Suprapubic skin (tissue), 4 donors: ENCODE measurements around the gene GPR132. TPM values are rescaled to one million over a fixed set of nuclear protein-coding genes. Genes with fewer than 3 reads are reported as not detected.
"Not testable (repeated sequence)": the region's sequence is repeated elsewhere in the genome, so short reads cannot be mapped to it uniquely, and the experiment has no call there.

Source experiments
- DNase-seq, 2 donors: peaks; one replicate each; pipeline ENCODE4 v3.0.0-alpha.2; 2019; ENCODE audit warnings: low spot score in 2 of 2
- H3K27ac ChIP-seq: fragments of 200-600 bp; sonication (generic); one replicate; pipeline ENCODE4 v1.5.1; 2019
- H3K27me3 ChIP-seq: fragments of 200-600 bp; sonication (generic); one replicate; pipeline ENCODE4 v1.5.1; 2019
- H3K36me3 ChIP-seq: fragments of 200-600 bp; sonication (generic); one replicate; pipeline ENCODE4 v1.5.1; 2019
- H3K4me1 ChIP-seq: fragments of 200-600 bp; sonication (generic); one replicate; pipeline ENCODE4 v1.5.1; 2019
- H3K4me3 ChIP-seq: fragments of 200-600 bp; sonication (generic); one replicate; pipeline ENCODE4 v1.5.1; 2019; ENCODE audit warnings: mild to moderate bottlenecking
- H3K9me3 ChIP-seq: fragments of 200-600 bp; sonication (generic); one replicate; pipeline ENCODE4 v1.5.1; 2019
- CTCF ChIP-seq, 2 donors: fragments of 200-600 bp in 1 of 2; fragments of 450-650 bp in 1 of 2; sonication (generic) in 1 of 2; IDR thresholded peaks; one replicate each; pipeline ENCODE4 v1.5.1; 2016 to 2019; ENCODE audit warnings: antibody characterized with exemption in 2 of 2, mild to moderate bottlenecking in 1 of 2, moderate library complexity in 1 of 2
- EP300 ChIP-seq: sonication (generic); formaldehyde crosslinking; IDR thresholded peaks from one replicate; pipeline ENCODE4 v1.6.1; 2017; ENCODE audit warnings: antibody characterized with exemption
- POLR2A ChIP-seq, 2 donors: fragments of 450-650 bp; IDR thresholded peaks; one replicate each; pipeline ENCODE4 v1.6.1; 2017; ENCODE audit warnings: antibody characterized with exemption in 2 of 2, mild to moderate bottlenecking in 2 of 2, moderate library complexity in 2 of 2
- POLR2AphosphoS5 ChIP-seq, 3 donors: sonication (generic); formaldehyde crosslinking; IDR thresholded peaks; one replicate each; pipeline ENCODE4 v1.6.1; 2017; ENCODE audit warnings: antibody characterized with exemption in 3 of 3
- WGBS: methylation state at CpG from one replicate; pipeline ENCODE4 v1.1.5; 2018; 5-methylcytosine and 5-hydroxymethylcytosine counted together
- total RNA-seq, 4 donors: library from RNA; depleted of rRNA; stranded (reverse); fragments of >200 nt; gene quantifications; one replicate each; pipeline ENCODE4 v1.1.0, GENCODE V29; 2016

The GPR132 gene
- total RNA-seq, 4 donors from 2014 or later: 0.95 to 2.7 (median 1.3) TPM

GRCh38 chr14:105064721-105065143 lies 498 bp downstream of the GPR132 start:
- H3K36me3 ChIP-seq: no peaks in the 10 kb centered on the region
- peaks cover 15% of the 10 kb centered on the region for H3K4me1 ChIP-seq
- DNase-seq: peak in 1 of 2 donors; percentile 65
- H3K27me3 ChIP-seq: no peaks in the 10 kb centered on the region
- H3K9me3 ChIP-seq: no peaks in the 10 kb centered on the region
- H3K4me3 ChIP-seq: peak overlapping the region; percentile 36
- peak overlapping the region; percentile 46 for H3K27ac ChIP-seq
- TF ChIP-seq EP300 (no peak), CTCF (IDR thresholded peaks at IDR 0.05) (no peak), POLR2AphosphoS5 (IDR thresholded peaks at IDR 0.05) (no peak)
- 71% methylated on average over 12 of the region's 12 CpGs for WGBS

- peak overlapping the region; percentile 46 for H3K27ac ChIP-seq
- peaks cover 22% of the 10 kb centered on the region for H3K4me1 ChIP-seq
- peak overlapping the region; percentile 36 for H3K4me3 ChIP-seq
- no peaks in the 10 kb centered on the region for H3K9me3 ChIP-seq
- DNase-seq: no peak
- no peak for TF ChIP-seq POLR2AphosphoS5 (IDR thresholded peaks at IDR 0.05)
- no peak for TF ChIP-seq POLR2A (IDR thresholded peaks at IDR 0.05)
- TF ChIP-seq EP300: no peak
- no peak for TF ChIP-seq CTCF (IDR thresholded peaks at IDR 0.05)
- 79% methylated on average over 10 of the region's 10 CpGs for WGBS
- H3K36me3 ChIP-seq: no peaks in the 10 kb centered on the region
- H3K27me3 ChIP-seq: no peaks in the 10 kb centered on the region
Measured at GRCh38 chr14:105064001-105064400, 1.2 kb downstream of the GPR132 start.

DNA sequence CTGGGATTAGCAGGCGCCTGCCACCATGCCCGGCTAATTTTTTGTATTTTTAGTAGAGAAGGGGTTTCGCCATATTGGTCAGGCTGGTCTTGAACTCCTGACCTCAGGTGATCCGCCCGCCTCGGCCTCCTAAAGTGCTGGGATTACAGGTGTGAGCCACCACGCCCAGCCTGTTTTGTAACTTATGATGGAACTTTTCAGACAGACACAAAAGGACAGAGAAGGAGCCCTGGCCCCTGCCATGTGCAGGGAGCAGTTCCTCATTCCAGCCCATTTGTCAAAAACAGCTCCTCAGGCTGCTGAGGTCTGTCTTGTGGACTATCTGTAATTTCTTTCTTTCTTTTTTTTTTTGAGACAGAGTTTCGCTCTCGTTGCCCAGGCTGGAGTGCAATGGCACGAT lies 1.7 kb downstream of the GPR132 start:
- not testable (repeated sequence) for H3K4me3 ChIP-seq, H3K27ac ChIP-seq, H3K9me3 ChIP-seq, H3K36me3 ChIP-seq, H3K27me3 ChIP-seq
- peak in 1 of 2 donors; percentile 53 for DNase-seq
- peaks cover 27% of the 10 kb centered on the region for H3K4me1 ChIP-seq
- WGBS: 80% methylated on average over 10 of the region's 10 CpGs

DNA sequence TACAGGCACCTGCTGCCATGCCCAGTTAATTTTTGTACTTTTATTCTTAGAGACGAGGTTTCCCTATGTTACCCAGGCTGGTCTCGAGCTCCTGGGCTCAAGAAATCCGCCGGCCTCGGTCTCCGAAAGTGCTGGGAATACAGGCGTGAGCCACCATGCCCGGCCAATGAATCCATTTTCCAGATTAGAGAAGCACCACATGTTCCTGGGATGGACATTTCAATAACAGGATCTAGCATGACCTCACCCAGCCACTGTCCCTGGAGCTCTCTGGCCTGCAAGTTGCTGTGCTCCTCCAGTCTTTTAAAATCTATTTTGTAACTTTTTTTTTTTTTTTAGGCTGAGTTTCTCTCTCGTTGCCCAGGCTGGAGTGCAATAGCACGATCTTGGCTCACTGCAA lies 2.2 kb downstream of the GPR132 start:
- no peak overlapping the region for H3K4me3 ChIP-seq
- no peaks in the 10 kb centered on the region for H3K9me3 ChIP-seq
- H3K36me3 ChIP-seq: no peaks in the 10 kb centered on the region
- no peaks in the 10 kb centered on the region for H3K27me3 ChIP-seq
- no peak for TF ChIP-seq POLR2AphosphoS5 (IDR thresholded peaks at IDR 0.05)
- no peak for TF ChIP-seq POLR2A (IDR thresholded peaks at IDR 0.05)
- TF ChIP-seq CTCF (IDR thresholded peaks at IDR 0.05): no peak
- TF ChIP-seq EP300: no peak
- 85% methylated on average over 10 of the region's 10 CpGs for whole genome bisulfite sequencing
- H3K27ac ChIP-seq: no peak overlapping the region
- peaks cover 27% of the 10 kb centered on the region for H3K4me1 ChIP-seq
- DNase-seq: no peak

GRCh38 chr14:105062048-105062433 lies 3.2 kb downstream of the GPR132 start:
- H3K4me1 ChIP-seq: peaks cover 27% of the 10 kb centered on the region
- no peak for DNase-seq
- H3K4me3 ChIP-seq: no peak overlapping the region

More at GRCh38 chr14:105062048-105062433, 3.2 kb downstream of the GPR132 start:
- Histone ChIP-seq H3K36me3 (no peaks in the 10 kb centered on the region), H3K9me3 (no peaks in the 10 kb centered on the region), H3K27ac (no peak overlapping the region), H3K27me3 (no peaks in the 10 kb centered on the region)
- WGBS: 90% methylated on average over 3 of the region's 7 CpGs
- TF ChIP-seq CTCF (IDR thresholded peaks at IDR 0.05) (no peak), POLR2A (IDR thresholded peaks at IDR 0.05) (no peak), POLR2AphosphoS5 (IDR thresholded peaks at IDR 0.05) (no peak), EP300 (no peak)
